ENCODE data around the gene ELAVL2. TPM values are rescaled to one million over a fixed set of nuclear protein-coding genes. Genes with fewer than 3 reads are reported as not detected.

ELAVL2 gene
- total and polyA plus RNA-seq, 9 of the 15 experiments (the other 6 are each of a cell fraction or from before 2014, with no cell fraction given), result not detected

DNA sequence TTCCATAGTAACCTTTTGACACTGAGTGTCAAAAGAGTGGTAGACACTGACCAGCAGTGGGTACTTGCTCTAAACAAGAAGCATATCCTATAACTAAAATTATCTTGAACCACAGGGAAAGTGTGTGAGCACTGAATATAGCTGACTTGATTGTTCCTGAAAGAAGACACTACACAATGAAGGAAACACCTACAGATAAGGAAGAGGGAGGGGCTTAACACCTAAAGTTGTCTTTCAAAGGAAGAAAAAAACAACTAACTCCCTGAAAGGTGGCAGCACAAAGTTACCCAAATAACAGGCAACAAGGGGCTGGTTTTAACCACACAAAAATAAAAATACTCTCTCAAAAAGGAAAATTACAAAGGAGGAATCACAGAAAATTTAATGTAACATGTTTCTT lies 6.6 kb downstream of the ELAVL2 start:
- H3K4me2 ChIP-seq (ENCODE audit: insufficient read depth, low read length), result no peak overlapping the region
- POLR2A ChIA-PET, result no interaction called here

More for the DNA sequence above, 6.6 kb downstream of the ELAVL2 start:
- ATAC-seq, result no peak
- Histone ChIP-seq H3K9me1 (ENCODE audit: control insufficient read depth, insufficient read depth, low read length) (no peaks in the 10 kb centered on the region), H3K36me3 (ENCODE audit: control insufficient read depth, insufficient read depth, low read length) (no peaks in the 10 kb centered on the region), H3K27ac (ENCODE audit: extremely low read depth, low read depth, low read length) (no peak overlapping the region), H3K9ac (ENCODE audit: insufficient read depth in 1 of 2, low read depth in 2 of 2, low read length in 2 of 2) (no peak overlapping the region), H3K79me2 (ENCODE audit: control insufficient read depth, insufficient read depth, low read length) (no peaks in the 10 kb centered on the region), H3K4me1 (replicated peaks in 1 of 2; ENCODE audit: control insufficient read depth in 2 of 2, insufficient read depth in 2 of 2, low read length in 2 of 2) (no peaks in the 10 kb centered on the region), H3K4me3 (no peak overlapping the region), H4K20me1 (replicated peaks; ENCODE audit: control insufficient read depth, insufficient read depth, low read length) (no peaks in the 10 kb centered on the region), H3K9me3 (replicated peaks; ENCODE audit: control insufficient read depth, insufficient read depth, low read depth, low read length) (no peaks in the 10 kb centered on the region), H2AFZ (ENCODE audit: low read depth, low read length) (no peak overlapping the region), H3K27me3 (ENCODE audit: control insufficient read depth in 2 of 2, insufficient read depth in 2 of 2, low read length in 2 of 2) (no peaks in the 10 kb centered on the region)
- BruUV-seq (replicated peaks), result no TSS peak
- TF ChIP-seq TRIM24 (IDR thresholded peaks at IDR 0.05), result no peak
- TF ChIP-seq KLF13 (tag; IDR thresholded peaks at IDR 0.05; ENCODE audit: borderline replicate concordance, low read depth), result no peak
- TF ChIP-seq CBX5 (IDR thresholded peaks at IDR 0.05; ENCODE audit: borderline replicate concordance, low read depth), result no peak
- TF ChIP-seq KLF10 (CRISPR knock-in tag; IDR thresholded peaks at IDR 0.05), result no peak
- TF ChIP-seq FOXA1 (IDR thresholded peaks at IDR 0.05; ENCODE audit: borderline replicate concordance), result no peak
- TF ChIP-seq, protein P1, sequence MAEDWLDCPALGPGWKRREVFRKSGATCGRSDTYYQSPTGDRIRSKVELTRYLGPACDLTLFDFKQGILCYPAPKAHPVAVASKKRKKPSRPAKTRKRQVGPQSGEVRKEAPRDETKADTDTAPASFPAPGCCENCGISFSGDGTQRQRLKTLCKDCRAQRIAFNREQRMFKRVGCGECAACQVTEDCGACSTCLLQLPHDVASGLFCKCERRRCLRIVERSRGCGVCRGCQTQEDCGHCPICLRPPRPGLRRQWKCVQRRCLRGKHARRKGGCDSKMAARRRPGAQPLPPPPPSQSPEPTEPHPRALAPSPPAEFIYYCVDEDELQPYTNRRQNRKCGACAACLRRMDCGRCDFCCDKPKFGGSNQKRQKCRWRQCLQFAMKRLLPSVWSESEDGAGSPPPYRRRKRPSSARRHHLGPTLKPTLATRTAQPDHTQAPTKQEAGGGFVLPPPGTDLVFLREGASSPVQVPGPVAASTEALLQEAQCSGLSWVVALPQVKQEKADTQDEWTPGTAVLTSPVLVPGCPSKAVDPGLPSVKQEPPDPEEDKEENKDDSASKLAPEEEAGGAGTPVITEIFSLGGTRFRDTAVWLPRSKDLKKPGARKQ (CRISPR knock-in tag; IDR thresholded peaks at IDR 0.05), result no peak
- TF ChIP-seq, protein P2, sequence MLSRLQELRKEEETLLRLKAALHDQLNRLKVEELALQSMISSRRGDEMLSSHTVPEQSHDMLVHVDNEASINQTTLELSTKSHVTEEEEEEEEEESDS (CRISPR knock-in tag; IDR thresholded peaks at IDR 0.05), result no peak
- no peak for TF ChIP-seq ZNF699 (CRISPR knock-in tag; IDR thresholded peaks at IDR 0.05; ENCODE audit: insufficient replicate concordance)
- no peak for TF ChIP-seq PHF8 (IDR thresholded peaks at IDR 0.05; ENCODE audit: borderline replicate concordance, low read length)
- TF ChIP-seq BACH1 (tag; IDR thresholded peaks at IDR 0.05), result no peak
- TF ChIP-seq HDAC3 (IDR thresholded peaks at IDR 0.05; ENCODE audit: borderline replicate concordance, partially characterized antibody), result no peak
- TF ChIP-seq SRSF3 (IDR thresholded peaks at IDR 0.05; ENCODE audit: insufficient read depth, low read length), result no peak
- TF ChIP-seq, protein P3, sequence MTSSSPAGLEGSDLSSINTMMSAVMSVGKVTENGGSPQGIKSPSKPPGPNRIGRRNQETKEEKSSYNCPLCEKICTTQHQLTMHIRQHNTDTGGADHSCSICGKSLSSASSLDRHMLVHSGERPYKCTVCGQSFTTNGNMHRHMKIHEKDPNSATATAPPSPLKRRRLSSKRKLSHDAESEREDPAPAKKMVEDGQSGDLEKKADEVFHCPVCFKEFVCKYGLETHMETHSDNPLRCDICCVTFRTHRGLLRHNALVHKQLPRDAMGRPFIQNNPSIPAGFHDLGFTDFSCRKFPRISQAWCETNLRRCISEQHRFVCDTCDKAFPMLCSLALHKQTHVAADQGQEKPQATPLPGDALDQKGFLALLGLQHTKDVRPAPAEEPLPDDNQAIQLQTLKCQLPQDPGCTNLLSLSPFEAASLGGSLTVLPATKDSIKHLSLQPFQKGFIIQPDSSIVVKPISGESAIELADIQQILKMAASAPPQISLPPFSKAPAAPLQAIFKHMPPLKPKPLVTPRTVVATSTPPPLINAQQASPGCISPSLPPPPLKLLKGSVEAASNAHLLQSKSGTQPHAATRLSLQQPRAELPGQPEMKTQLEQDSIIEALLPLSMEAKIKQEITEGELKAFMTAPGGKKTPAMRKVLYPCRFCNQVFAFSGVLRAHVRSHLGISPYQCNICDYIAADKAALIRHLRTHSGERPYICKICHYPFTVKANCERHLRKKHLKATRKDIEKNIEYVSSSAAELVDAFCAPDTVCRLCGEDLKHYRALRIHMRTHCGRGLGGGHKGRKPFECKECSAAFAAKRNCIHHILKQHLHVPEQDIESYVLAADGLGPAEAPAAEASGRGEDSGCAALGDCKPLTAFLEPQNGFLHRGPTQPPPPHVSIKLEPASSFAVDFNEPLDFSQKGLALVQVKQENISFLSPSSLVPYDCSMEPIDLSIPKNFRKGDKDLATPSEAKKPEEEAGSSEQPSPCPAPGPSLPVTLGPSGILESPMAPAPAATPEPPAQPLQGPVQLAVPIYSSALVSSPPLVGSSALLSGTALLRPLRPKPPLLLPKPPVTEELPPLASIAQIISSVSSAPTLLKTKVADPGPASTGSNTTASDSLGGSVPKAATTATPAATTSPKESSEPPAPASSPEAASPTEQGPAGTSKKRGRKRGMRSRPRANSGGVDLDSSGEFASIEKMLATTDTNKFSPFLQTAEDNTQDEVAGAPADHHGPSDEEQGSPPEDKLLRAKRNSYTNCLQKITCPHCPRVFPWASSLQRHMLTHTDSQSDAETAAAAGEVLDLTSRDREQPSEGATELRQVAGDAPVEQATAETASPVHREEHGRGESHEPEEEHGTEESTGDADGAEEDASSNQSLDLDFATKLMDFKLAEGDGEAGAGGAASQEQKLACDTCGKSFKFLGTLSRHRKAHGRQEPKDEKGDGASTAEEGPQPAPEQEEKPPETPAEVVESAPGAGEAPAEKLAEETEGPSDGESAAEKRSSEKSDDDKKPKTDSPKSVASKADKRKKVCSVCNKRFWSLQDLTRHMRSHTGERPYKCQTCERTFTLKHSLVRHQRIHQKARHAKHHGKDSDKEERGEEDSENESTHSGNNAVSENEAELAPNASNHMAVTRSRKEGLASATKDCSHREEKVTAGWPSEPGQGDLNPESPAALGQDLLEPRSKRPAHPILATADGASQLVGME (CRISPR knock-in tag; IDR thresholded peaks at IDR 0.05), result no peak
- no peak for TF ChIP-seq TBP (optimal IDR thresholded peaks at IDR 0.05; ENCODE audit: low read depth, low read length)
- TF ChIP-seq PHB2 (IDR thresholded peaks at IDR 0.05; ENCODE audit: low read depth), result no peak
- TF ChIP-seq ZNF146 (CRISPR knock-in tag; IDR thresholded peaks at IDR 0.05; ENCODE audit: unreplicated experiment), result no peak
- in situ Hi-C loops (cut with MboI) (no loop called here), intact Hi-C loops (cut with micrococcal nuclease) (no loop called here)
- FAIRE-seq, result no peak
- DNase-seq (ENCODE audit: extremely low read depth in 1 of 4, low spot score in 3 of 4), result no peak
- CTCF ChIA-PET (ENCODE audit: low intra/inter-chr PET ratio), result no interaction called here
